HCT116 (cell line): ENCODE results near the gene SMOC1. TPM values are rescaled to one million over a fixed set of nuclear protein-coding genes. Genes with fewer than 3 reads are reported as not detected.

Experiments used
- ATAC-seq: fragments of 200-7000 bp; cut with Tn5 transposase; 2 replicates; pipeline ENCODE4 v1.9.1; 2020; ENCODE audit warnings: mild to moderate bottlenecking, moderate library complexity
- BruUV-seq: library from RNA; stranded (reverse); fragments of 400-500 nt; replicated peaks from 2 replicates; lab custom pipeline; 2021; lab: Mats Ljungman, UMichigan
- CTCF ChIA-PET: fragments of 300-600 bp; sonication (Branson Sonifier 250); formaldehyde crosslinking; loops from one replicate; lab custom pipeline; 2021; ENCODE audit warnings: antibody characterized with exemption; lab: Charles Lee
- POLR2A ChIA-PET: fragments of 300-600, 350-600 bp; sonication (Branson Sonifier 250); formaldehyde crosslinking; loops from one replicate; lab custom pipeline; 2021; ENCODE audit warnings: antibody characterized with exemption; lab: Charles Lee
- RAD21 ChIA-PET, 2 experiments: fragments of 300-600 bp; sonication (Branson Sonifier 250); formaldehyde crosslinking; loops; one replicate each; lab custom pipeline; 2023; ENCODE audit warnings: low total read pairs in 2 of 2; ENCODE audit not compliant: uncharacterized antibody in 2 of 2, unreplicated experiment in 2 of 2, low non-redundant PET in 1 of 2; lab: Charles Lee
- DNase-seq: peaks from one replicate; pipeline ENCODE4 v3.0.0-alpha.2; 2010; ENCODE audit warnings: low read depth, low spot score
- H2AFZ ChIP-seq: fragments of 200-600 bp; shearing (Covaris generic), sonication (generic); 2 replicates; pipeline ENCODE4 v1.6.1; 2017; ENCODE audit warnings: low read depth, mixed run types, mixed read lengths, antibody characterized with exemption, low read length; ENCODE audit not compliant: poor library complexity, severe bottlenecking
- H3K27ac ChIP-seq: 2 replicates; pipeline ENCODE4 v1.5.1; 2012; ENCODE audit warnings: low read depth, low read length
- H3K27me3 ChIP-seq: fragments of 200-600 bp; sonication (generic); 2 replicates; pipeline ENCODE4 v1.6.1; 2016; ENCODE audit warnings: mixed run types, low read length, mixed read lengths; ENCODE audit not compliant: insufficient read depth
- H3K36me3 ChIP-seq, 2 experiments: fragments of 200-500 bp in 1 of 2; fragments of 200-600 bp in 1 of 2; sonication (Bioruptor generic) in 1 of 2; sonication (generic) in 1 of 2; 2 replicates each; pipeline versions ENCODE4 v1.5.1 to v1.6.1; 2014 to 2016; ENCODE audit warnings: low read length in 2 of 2, inconsistent platforms in 1 of 2, mixed read lengths in 1 of 2, mixed run types in 1 of 2; ENCODE audit not compliant: insufficient read depth in 2 of 2, control insufficient read depth in 1 of 2
- H3K4me1 ChIP-seq, 2 experiments: fragments of 200-600 bp in 1 of 2; sonication (generic) in 1 of 2; 2 replicates each; pipeline versions ENCODE4 v1.5.1 to v1.6.1; 2012 to 2017; ENCODE audit warnings: low read length in 2 of 2, inconsistent platforms in 1 of 2, mild to moderate bottlenecking in 1 of 2, mixed read lengths in 1 of 2, mixed run types in 1 of 2, moderate library complexity in 1 of 2; ENCODE audit not compliant: insufficient read depth in 2 of 2, control insufficient read depth in 1 of 2
- H3K4me2 ChIP-seq: fragments of 200-600 bp; sonication (generic); 2 replicates; pipeline ENCODE4 v1.6.1; 2017; ENCODE audit warnings: mixed run types, low read length, mixed read lengths
- H3K4me3 ChIP-seq, 2 experiments: fragments of 200-600 bp in 1 of 2; sonication (generic) in 1 of 2; replicated peaks in 1 of 2; 2 replicates each; pipeline ENCODE4 v1.5.1; 2011 to 2016; ENCODE audit warnings: low read length in 2 of 2, control low read depth in 1 of 2, low read depth in 1 of 2, mild to moderate bottlenecking in 1 of 2, mixed read lengths in 1 of 2, mixed run types in 1 of 2
- H3K79me2 ChIP-seq: fragments of 200-600 bp; sonication (generic); 2 replicates; pipeline ENCODE4 v1.6.1; 2017; ENCODE audit warnings: mild to moderate bottlenecking, mixed run types, low read length, moderate library complexity, mixed read lengths; ENCODE audit not compliant: insufficient read depth
- H3K9ac ChIP-seq: fragments of 200-600 bp; sonication (generic); 2 replicates; pipeline ENCODE4 v1.6.1; 2016; ENCODE audit warnings: low read length, mixed read lengths
- H3K9me2 ChIP-seq: fragments of 200-600 bp; sonication (generic), shearing (Covaris generic); 2 replicates; pipeline ENCODE4 v1.6.1; 2017; ENCODE audit warnings: mixed run types, mild to moderate bottlenecking, moderate library complexity; ENCODE audit not compliant: insufficient read depth
- H3K9me3 ChIP-seq, 2 experiments: fragments of 200-500 bp in 1 of 2; fragments of 200-600 bp in 1 of 2; sonication (Bioruptor generic) in 1 of 2; sonication (generic) in 1 of 2; 2 replicates each; pipeline ENCODE4 v1.6.1; 2014 to 2017; ENCODE audit warnings: low read length in 2 of 2, mixed read lengths in 2 of 2, inconsistent platforms in 1 of 2, low read depth in 1 of 2, mild to moderate bottlenecking in 1 of 2, mixed run types in 1 of 2, moderate library complexity in 1 of 2; ENCODE audit not compliant: control insufficient read depth in 1 of 2, insufficient read depth in 1 of 2
- H4K20me1 ChIP-seq: fragments of 200-600 bp; sonication (generic), shearing (Covaris generic); 2 replicates; pipeline ENCODE4 v1.6.1; 2017; ENCODE audit warnings: mixed run types, mild to moderate bottlenecking, moderate library complexity; ENCODE audit not compliant: insufficient read depth
- CEBPB ChIP-seq: IDR thresholded peaks from 2 replicates; pipeline ENCODE4 v1.6.1; 2012; ENCODE audit warnings: low read depth
- CTCF ChIP-seq, 3 experiments: fragments of 200-600 bp in 1 of 3; sonication (generic) in 1 of 3; IDR thresholded peaks in 2 of 3; conservative IDR thresholded peaks in 1 of 3; 2 replicates each; pipeline ENCODE4 v1.5.1; 2012 to 2017; ENCODE audit warnings: low read depth in 2 of 3, low read length in 2 of 3, antibody characterized with exemption in 1 of 3, borderline replicate concordance in 1 of 3, control low read depth in 1 of 3, mild to moderate bottlenecking in 1 of 3, mixed read lengths in 1 of 3, mixed run types in 1 of 3, moderate library complexity in 1 of 3; ENCODE audit not compliant: insufficient read depth in 1 of 3
- EGR1 ChIP-seq: IDR thresholded peaks from 2 replicates; pipeline ENCODE4 v1.6.1; 2012; ENCODE audit warnings: low read depth
- ELF1 ChIP-seq: IDR thresholded peaks from 2 replicates; pipeline ENCODE4 v1.6.1; 2012; ENCODE audit warnings: low read depth, borderline replicate concordance
- EZH2 ChIP-seq: fragments of 200-600 bp; sonication (generic); IDR thresholded peaks from 2 replicates; pipeline ENCODE4 v1.6.1; 2017; ENCODE audit warnings: antibody characterized with exemption, mixed run types
- EZH2phosphoT487 ChIP-seq: fragments of 200-600 bp; IDR thresholded peaks from 2 replicates; pipeline ENCODE4 v1.6.1; 2018; ENCODE audit warnings: antibody characterized with exemption, borderline replicate concordance
- FOSL1 ChIP-seq: IDR thresholded peaks from 2 replicates; pipeline ENCODE4 v1.6.1; 2012; ENCODE audit warnings: low read depth
- POLR2AphosphoS5 ChIP-seq: IDR thresholded peaks from 2 replicates; pipeline ENCODE4 v1.6.1; 2011; ENCODE audit warnings: mild to moderate bottlenecking, low read depth, low read length, moderate library complexity
- RAD21 ChIP-seq: IDR thresholded peaks from 2 replicates; pipeline ENCODE4 v1.6.1; 2012; ENCODE audit warnings: low read depth, mild to moderate bottlenecking
- SIN3A ChIP-seq: IDR thresholded peaks from 2 replicates; pipeline ENCODE4 v1.6.1; 2012; ENCODE audit warnings: low read depth
- SRF ChIP-seq: IDR thresholded peaks from 2 replicates; pipeline ENCODE4 v1.6.1; 2012; ENCODE audit warnings: low read depth
- TCF7L2 ChIP-seq: IDR thresholded peaks from 2 replicates; pipeline ENCODE4 v1.7.0; 2011; ENCODE audit warnings: borderline replicate concordance, inconsistent platforms; ENCODE audit not compliant: insufficient read depth, insufficient read length; ENCODE audit errors: extremely low read depth
- YY1 ChIP-seq: IDR thresholded peaks from 2 replicates; pipeline ENCODE4 v1.6.1; 2011; ENCODE audit warnings: low read length, low read depth, moderate library complexity, mild to moderate bottlenecking; ENCODE audit not compliant: insufficient replicate concordance; ENCODE audit errors: extremely low read depth
- ZFX ChIP-seq: fragments of 450-650 bp; IDR thresholded peaks from 2 replicates; pipeline ENCODE4 v1.6.1; 2017
- ZNF274 ChIP-seq: fragments of 200-500 bp; sonication (Bioruptor generic); IDR thresholded peaks from 2 replicates; pipeline ENCODE4 v1.6.1; 2014; ENCODE audit warnings: mild to moderate bottlenecking, low read depth, low read length, inconsistent platforms
- intact Hi-C: fragments of 100-400 bp; cut with micrococcal nuclease; formaldehyde crosslinking; loops from 2 replicates; pipeline ENCODE4 v1.10.0; 2022
- total RNA-seq: library from RNA; stranded (reverse); gene quantifications from one replicate; pipeline ENCODE4 v1.2.1, GENCODE V29; 2021; ENCODE audit not compliant: unreplicated experiment
- TF ChIP-seq, protein P1 (sequence below): IDR thresholded peaks from 2 replicates; pipeline ENCODE4 v1.6.1; 2012
- TF ChIP-seq, protein P2 (sequence below): IDR thresholded peaks from 2 replicates; pipeline ENCODE4 v1.6.1; 2012

SMOC1 gene
- total RNA-seq, 1 experiment from 2014 or later, result not detected

DNA sequence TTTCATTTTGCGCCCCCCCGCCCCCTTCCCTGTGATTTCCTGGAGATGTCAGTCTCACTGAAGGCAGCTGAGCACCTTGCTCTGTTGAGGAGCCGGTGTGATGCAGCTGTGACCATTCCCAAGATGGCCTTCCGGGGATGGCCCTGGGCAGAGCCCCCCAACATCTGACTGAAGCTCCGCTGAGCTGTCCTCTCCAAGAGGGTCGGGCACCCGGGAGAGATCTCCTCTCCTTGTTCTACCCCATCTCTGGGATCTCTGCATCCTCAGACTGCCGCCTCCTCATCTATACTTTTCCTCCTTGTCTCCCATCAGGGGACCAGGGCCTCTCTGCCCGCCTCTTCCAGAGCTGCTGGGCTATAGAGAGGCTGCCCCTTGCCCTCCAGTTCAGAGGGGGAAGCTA is 965 bp upstream of the SMOC1 start:
- no peak overlapping the region for H3K4me2 ChIP-seq
- DNase-seq (no peak), ATAC-seq (no peak)
- no peaks in the 10 kb centered on the region for H3K36me3 ChIP-seq
- no peaks in the 10 kb centered on the region for H3K9me3 ChIP-seq
- no peak overlapping the region for H3K9ac ChIP-seq
- POLR2A ChIA-PET, result no interaction called here
- H3K79me2 ChIP-seq, result no peaks in the 10 kb centered on the region
- H4K20me1 ChIP-seq, result no peaks in the 10 kb centered on the region
- H3K4me3 ChIP-seq, result no peak overlapping the region
- peaks cover 24% of the 10 kb centered on the region for H3K27me3 ChIP-seq
- H3K27ac ChIP-seq, result no peak overlapping the region
- CTCF ChIA-PET, result interaction anchor here (1.0 to 2.9 kb wide), 4 partner anchors 9 to 150 kb away, joined by 3 to 24 read pairs (median 7); no protein-coding TSS in a partner anchor
- no peaks in the 10 kb centered on the region for H3K4me1 ChIP-seq
- no peaks in the 10 kb centered on the region for H3K9me2 ChIP-seq
- RAD21 ChIA-PET, result interaction anchor here in 1 of 2 experiments (2.2 kb wide), 1 partner anchor 150 kb away, joined by 6 read pairs; no protein-coding TSS in a partner anchor
- TF ChIP-seq SRF, result no peak
- TF ChIP-seq ELF1, result no peak
- TF ChIP-seq TCF7L2, result no peak
- TF ChIP-seq ZFX, result no peak
- no TSS peak for BruUV-seq
- H2AFZ ChIP-seq, result no peak overlapping the region
- intact Hi-C loops, result loop anchor here (5.0 kb wide), 1 partner anchor 439 kb away; no protein-coding TSS in a partner anchor

- CTCF ChIA-PET, result no interaction called here
- BruUV-seq, result no TSS peak
- intact Hi-C loops, result no loop called here
- TF ChIP-seq ELF1 (no peak), EGR1 (no peak), SRF (no peak), ZNF274 (no peak), SIN3A (no peak), POLR2AphosphoS5 (no peak), CEBPB (no peak), ZFX (no peak), EZH2 (no peak), FOSL1 (no peak), RAD21 (no peak), CTCF (IDR thresholded peaks at IDR 0.05 in 2 of 3, conservative IDR thresholded peaks at IDR 0.05 in 1 of 3; ENCODE audit: borderline replicate concordance in 1 of 3, insufficient read depth in 1 of 3, low read depth in 2 of 3, low read length in 2 of 3) (no peak), YY1 (no peak), EZH2phosphoT487 (no peak)
- TF ChIP-seq, protein P1, sequence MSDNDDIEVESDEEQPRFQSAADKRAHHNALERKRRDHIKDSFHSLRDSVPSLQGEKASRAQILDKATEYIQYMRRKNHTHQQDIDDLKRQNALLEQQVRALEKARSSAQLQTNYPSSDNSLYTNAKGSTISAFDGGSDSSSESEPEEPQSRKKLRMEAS, result no peak
- TF ChIP-seq, protein P2, sequence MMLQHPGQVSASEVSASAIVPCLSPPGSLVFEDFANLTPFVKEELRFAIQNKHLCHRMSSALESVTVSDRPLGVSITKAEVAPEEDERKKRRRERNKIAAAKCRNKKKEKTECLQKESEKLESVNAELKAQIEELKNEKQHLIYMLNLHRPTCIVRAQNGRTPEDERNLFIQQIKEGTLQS, result no peak
These were observed 850 bp downstream of the SMOC1 start for GRCh38 chr14:69880044-69880487.

More at GRCh38 chr14:69880044-69880487, 850 bp downstream of the SMOC1 start:
- DNase-seq, result no peak
- Histone ChIP-seq H3K4me1 (no peaks in the 10 kb centered on the region), H3K4me2 (no peak overlapping the region), H3K27me3 (peaks cover 33% of the 10 kb centered on the region), H3K9ac (no peak overlapping the region), H3K9me2 (no peaks in the 10 kb centered on the region), H4K20me1 (no peaks in the 10 kb centered on the region), H2AFZ (no peak overlapping the region), H3K27ac (no peak overlapping the region), H3K9me3 (no peaks in the 10 kb centered on the region), H3K79me2 (no peaks in the 10 kb centered on the region), H3K4me3 (no peak overlapping the region), H3K36me3 (no peaks in the 10 kb centered on the region)
- no peak for ATAC-seq
- ChIA-PET POLR2A (no interaction called here), RAD21 (no interaction called here)
